Thyroid gland (tissue), 4 donors: Measurements from ENCODE around the gene MSTO1.
"Not testable (repeated sequence)": the region's sequence is repeated elsewhere in the genome, so short reads cannot be mapped to it uniquely, and the experiment has no call there.

Source experiments
- CTCF ChIP-seq, 6 experiments: fragments of 200-600 bp in 3 of 6; fragments of 450-650 bp in 3 of 6; sonication (generic) in 3 of 6; IDR thresholded peaks; one replicate each; pipeline ENCODE4 v1.5.1; 2016 to 2019; ENCODE audit warnings: antibody characterized with exemption in 6 of 6, mild to moderate bottlenecking in 2 of 6, inconsistent platforms in 1 of 6, moderate library complexity in 1 of 6
- POLR2A ChIP-seq, 2 donors: fragments of 450-650 bp; IDR thresholded peaks; one replicate each; pipeline ENCODE4 v1.6.1; 2017; ENCODE audit warnings: antibody characterized with exemption in 2 of 2, mild to moderate bottlenecking in 2 of 2, moderate library complexity in 1 of 2

- not testable (repeated sequence) for TF ChIP-seq CTCF, POLR2A (IDR thresholded peaks at IDR 0.05)
These were observed 26.2 kb upstream of the MSTO1 start for GRCh38 chr1:155583846-155584245.
